ENCODE measurements around the gene UHRF1. TPM values are rescaled to one million over a fixed set of nuclear protein-coding genes. Genes with fewer than 3 reads are reported as not detected.
A peak's percentile ranks its signal among the peaks of the same experiment; 100 is the strongest.

The UHRF1 gene
- polyA plus RNA-seq, 1 donor (not counting 4 experiments of a cell fraction or from before 2014, with no cell fraction given): 9.7 TPM

DNA sequence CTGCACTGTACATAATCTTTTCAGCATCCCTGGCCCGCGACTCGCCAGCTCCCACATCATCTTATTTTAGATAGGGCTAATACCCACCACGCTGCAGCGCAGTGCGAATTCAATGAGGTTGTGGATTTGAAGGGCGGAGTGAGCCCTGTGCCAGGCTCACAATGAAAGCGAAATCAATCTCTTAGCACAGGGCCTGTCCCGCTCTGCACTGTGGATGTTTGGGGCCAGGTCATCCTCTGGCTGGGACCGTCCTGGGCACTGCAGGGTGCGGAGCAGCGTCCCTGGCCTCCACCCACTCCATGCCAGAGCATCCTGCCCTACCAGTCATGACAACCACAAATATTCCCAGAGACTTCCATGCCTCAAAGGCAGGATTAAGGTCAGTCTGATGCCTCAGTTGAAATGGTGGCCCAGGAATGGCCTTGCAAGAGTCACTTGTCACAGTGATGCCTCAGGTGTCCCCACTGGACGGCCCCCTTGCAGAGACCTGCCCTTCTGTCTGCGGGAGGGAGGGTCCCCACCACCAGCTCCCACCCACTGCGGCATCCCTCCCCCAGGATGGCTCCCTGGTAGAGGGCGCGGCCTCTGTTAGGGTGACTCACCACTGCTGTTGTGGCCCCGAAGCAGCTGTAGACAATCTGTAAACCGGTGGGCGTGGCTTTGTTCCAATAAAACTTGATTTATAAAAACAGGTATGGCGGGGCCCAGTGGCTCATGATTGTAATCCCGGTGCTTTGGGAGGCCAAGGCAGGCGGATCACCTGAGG, 5.6 kb downstream of the UHRF1 start:
- dilution Hi-C loops (cut with MboI; ENCODE audit: extremely low pct_ligation_motif_present, low sequenced_read_pairs): no loop called here
- no peak for TF ChIP-seq CTCF (optimal IDR thresholded peaks at IDR 0.05 in 1 of 3, IDR thresholded peaks at IDR 0.05 in 1 of 3, conservative IDR thresholded peaks at IDR 0.05 in 1 of 3; ENCODE audit: extremely low read depth in 1 of 3, insufficient read depth in 2 of 3, low read length in 3 of 3)
- TF ChIP-seq EZH2 (IDR thresholded peaks at IDR 0.05; ENCODE audit: low read length): no peak
- Histone ChIP-seq H3K4me1 (ENCODE audit: control insufficient read depth, extremely low read depth, insufficient read depth, low read length) (peaks cover 41% of the 10 kb centered on the region), H3K9ac (ENCODE audit: control insufficient read depth, extremely low read depth, insufficient read depth, low read length) (peak overlapping the region; percentile 50), H3K4me2 (ENCODE audit: control insufficient read depth, extremely low read depth, insufficient read depth, low read depth, low read length) (peak overlapping the region; percentile 87), H3K9me3 (ENCODE audit: control insufficient read depth, low read depth, low read length) (no peaks in the 10 kb centered on the region), H3K36me3 (ENCODE audit: control insufficient read depth in 2 of 2, extremely low read depth in 1 of 2, insufficient read depth in 2 of 2, low read length in 2 of 2) (peaks cover 0 to 16% of the 10 kb centered on the region in 2 experiments), H3K4me3 (ENCODE audit: control insufficient read depth in 2 of 3, extremely low read depth in 1 of 3, insufficient read depth in 2 of 3, low read depth in 1 of 3, low read length in 3 of 3) (peak overlapping the region in 2 of 3 experiments; percentile 1 to 5), H3K79me2 (ENCODE audit: control insufficient read depth, insufficient read depth, low read length) (peaks cover 53% of the 10 kb centered on the region), H3K27me3 (ENCODE audit: control insufficient read depth, extremely low read depth, insufficient read depth, low read length) (no peaks in the 10 kb centered on the region), H3K27ac (ENCODE audit: control insufficient read depth, insufficient read depth, low read length) (peak overlapping the region; percentile 26), H2AFZ (ENCODE audit: control insufficient read depth, low read length) (peak overlapping the region; percentile 40), H3K9me1 (ENCODE audit: control insufficient read depth, extremely low read depth, insufficient read depth, low read length) (peaks cover 2% of the 10 kb centered on the region), H4K20me1 (ENCODE audit: control insufficient read depth, extremely low read depth, insufficient read depth, low read length) (no peaks in the 10 kb centered on the region)
- peak; percentile 58 for DNase-seq (ENCODE audit: low read depth, low spot score)
- FAIRE-seq: peak; percentile 79

GRCh38 chr19:4916292-4917082, 7.2 kb downstream of the UHRF1 start:
- H3K9me1 ChIP-seq (ENCODE audit: control insufficient read depth, extremely low read depth, insufficient read depth, low read length): no peaks in the 10 kb centered on the region
- H3K27ac ChIP-seq (ENCODE audit: control insufficient read depth, insufficient read depth, low read length): no peak overlapping the region
- H2AFZ ChIP-seq (ENCODE audit: control insufficient read depth, low read length): no peak overlapping the region
- peaks cover 30% of the 10 kb centered on the region for H3K4me1 ChIP-seq (ENCODE audit: control insufficient read depth, extremely low read depth, insufficient read depth, low read length)
- DNase-seq (ENCODE audit: low read depth, low spot score): no peak
- no peaks in the 10 kb centered on the region for H3K9me3 ChIP-seq (ENCODE audit: control insufficient read depth, low read depth, low read length)
- no peaks in the 10 kb centered on the region for H4K20me1 ChIP-seq (ENCODE audit: control insufficient read depth, extremely low read depth, insufficient read depth, low read length)
- H3K36me3 ChIP-seq (ENCODE audit: control insufficient read depth in 2 of 2, extremely low read depth in 1 of 2, insufficient read depth in 2 of 2, low read length in 2 of 2): peaks cover 0 to 21% of the 10 kb centered on the region in 2 experiments
- H3K79me2 ChIP-seq (ENCODE audit: control insufficient read depth, insufficient read depth, low read length): peaks cover 60% of the 10 kb centered on the region
- TF ChIP-seq EZH2 (IDR thresholded peaks at IDR 0.05; ENCODE audit: low read length): no peak
- no peak for TF ChIP-seq CTCF (optimal IDR thresholded peaks at IDR 0.05 in 1 of 3, IDR thresholded peaks at IDR 0.05 in 1 of 3, conservative IDR thresholded peaks at IDR 0.05 in 1 of 3; ENCODE audit: extremely low read depth in 1 of 3, insufficient read depth in 2 of 3, low read length in 3 of 3)
- dilution Hi-C loops (cut with MboI; ENCODE audit: extremely low pct_ligation_motif_present, low sequenced_read_pairs): no loop called here
- H3K4me2 ChIP-seq (ENCODE audit: control insufficient read depth, extremely low read depth, insufficient read depth, low read depth, low read length): no peak overlapping the region
- H3K27me3 ChIP-seq (ENCODE audit: control insufficient read depth, extremely low read depth, insufficient read depth, low read length): no peaks in the 10 kb centered on the region
- H3K4me3 ChIP-seq (ENCODE audit: control insufficient read depth in 2 of 3, extremely low read depth in 1 of 3, insufficient read depth in 2 of 3, low read depth in 1 of 3, low read length in 3 of 3): no peak overlapping the region
- no peak for FAIRE-seq
- no peak overlapping the region for H3K9ac ChIP-seq (ENCODE audit: control insufficient read depth, extremely low read depth, insufficient read depth, low read length)

All from keratinocyte (primary cell).